CD4-positive, alpha-beta T cell treated with Interleukin-4 for 4 hours (primary cell): ENCODE data around the gene TTC27.

ENCODE experiments used
- DNase-seq: peaks from one replicate; pipeline ENCODE4 v3.0.0-alpha.2; 2020

TTC27 gene

DNA sequence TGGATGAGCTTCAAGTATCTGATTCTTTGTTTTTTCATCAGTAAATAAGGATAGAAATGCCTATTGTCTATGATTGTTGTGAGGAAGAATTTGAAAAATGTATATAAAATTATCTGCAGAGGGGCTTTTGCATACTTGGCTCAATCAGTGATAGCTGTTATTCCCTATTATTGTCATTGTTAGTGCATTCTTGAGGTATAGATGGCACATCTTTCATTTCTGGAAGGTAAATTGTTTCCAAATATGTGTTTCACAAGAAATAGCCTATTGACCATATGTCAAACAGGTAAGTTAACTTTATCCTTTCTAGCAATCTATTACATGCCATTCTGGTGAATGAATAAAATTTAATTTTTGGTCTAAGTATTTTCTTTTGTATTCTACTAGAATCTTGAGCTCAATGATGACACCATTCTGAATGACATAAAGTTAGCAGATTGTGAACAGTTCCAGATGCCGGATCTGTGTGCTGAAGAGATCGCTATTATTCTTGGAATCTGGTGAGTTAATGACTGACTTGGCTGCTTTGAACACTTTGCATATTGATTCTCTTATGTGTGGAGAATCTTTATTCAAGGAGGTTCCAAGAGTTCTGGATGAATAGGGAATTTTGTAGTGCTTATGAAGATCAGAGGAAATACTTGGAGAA is 44.2 kb downstream of the TTC27 start:
- DNase-seq, result no peak

DNA sequence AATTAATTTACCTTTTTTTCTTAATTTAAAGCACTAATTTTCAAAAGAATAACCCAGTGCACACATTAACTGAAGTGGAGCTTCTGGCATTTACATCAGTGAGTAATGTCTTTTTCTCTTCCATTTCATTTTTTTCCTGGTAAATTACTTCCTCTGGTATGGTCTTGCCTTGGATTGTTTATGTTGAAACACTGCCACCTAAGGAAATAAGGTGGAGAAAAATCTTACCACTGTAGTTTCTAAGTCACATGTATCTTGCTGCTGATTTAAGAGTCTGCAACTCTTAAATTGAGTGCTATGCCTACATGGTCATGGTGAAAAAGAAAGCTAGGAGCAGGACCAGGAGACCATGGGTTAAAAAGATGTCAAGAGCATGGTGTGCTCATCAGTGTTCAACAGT is 51.0 kb downstream of the TTC27 start:
- DNase-seq, result no peak

DNA sequence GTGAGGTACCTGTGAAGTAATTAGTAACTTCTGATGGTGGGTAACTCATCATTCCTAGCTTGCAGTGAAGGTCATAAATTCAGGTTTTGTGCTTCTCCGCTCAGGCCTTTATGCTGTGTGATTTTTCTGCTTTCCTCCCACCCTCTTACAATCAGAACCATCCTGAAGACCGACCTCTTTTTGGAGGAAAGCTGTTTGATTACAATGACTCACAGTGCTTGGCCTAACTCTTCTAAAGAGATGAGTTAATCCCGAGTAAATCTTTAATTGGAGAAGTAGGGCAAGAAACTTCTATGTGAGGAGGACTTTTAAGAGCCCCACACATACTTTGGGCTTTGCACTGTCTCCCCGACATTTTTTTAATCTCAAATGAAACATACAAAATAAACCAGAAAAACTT is 53.1 kb downstream of the TTC27 start:
- DNase-seq, result no peak

DNA sequence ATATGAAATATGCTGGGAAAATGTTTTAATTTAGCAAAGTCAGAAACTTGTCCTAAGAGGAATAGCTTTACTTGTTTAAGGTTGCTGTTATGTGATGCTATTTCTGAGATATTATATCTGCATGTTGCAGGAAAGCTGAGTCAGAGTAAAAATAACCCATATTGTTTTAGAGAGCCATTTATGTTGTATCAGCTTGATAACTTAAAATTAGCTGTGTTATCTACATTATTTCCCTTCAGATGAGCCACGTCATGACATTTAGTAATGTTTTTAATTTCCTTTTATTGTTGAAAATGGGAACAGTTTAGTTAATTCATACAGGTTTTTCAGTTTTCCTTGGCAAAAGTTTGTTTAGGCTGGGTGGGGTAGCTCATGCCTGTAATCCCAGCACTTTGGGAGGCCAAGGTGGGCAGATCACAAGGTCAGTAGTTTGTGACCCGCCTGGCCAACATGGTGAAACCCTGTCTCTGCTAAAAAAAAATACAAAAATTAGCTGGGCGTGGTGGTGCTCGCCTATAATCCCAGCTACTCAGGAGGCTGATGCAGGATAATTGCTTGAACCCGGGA is 55.8 kb downstream of the TTC27 start:
- DNase-seq, result no peak

DNA sequence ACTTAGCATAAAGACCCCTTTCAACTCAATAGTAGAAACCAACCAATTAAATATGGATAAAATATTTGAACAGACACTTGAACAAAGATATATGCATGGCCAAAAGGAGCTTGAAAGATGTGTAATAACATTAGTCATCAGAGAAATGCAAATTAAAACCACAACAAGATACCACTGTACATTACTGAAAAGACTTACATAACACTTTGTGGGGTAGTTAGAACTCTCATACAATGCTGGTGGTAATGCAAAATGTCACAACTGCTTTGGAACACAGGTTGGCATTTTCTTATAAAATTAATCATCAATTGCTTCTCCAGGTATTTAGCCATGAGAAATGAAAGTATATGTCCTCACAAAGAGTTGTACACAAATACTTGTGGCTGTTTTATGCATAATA is 60.7 kb downstream of the TTC27 start:
- DNase-seq, result no peak

DNA sequence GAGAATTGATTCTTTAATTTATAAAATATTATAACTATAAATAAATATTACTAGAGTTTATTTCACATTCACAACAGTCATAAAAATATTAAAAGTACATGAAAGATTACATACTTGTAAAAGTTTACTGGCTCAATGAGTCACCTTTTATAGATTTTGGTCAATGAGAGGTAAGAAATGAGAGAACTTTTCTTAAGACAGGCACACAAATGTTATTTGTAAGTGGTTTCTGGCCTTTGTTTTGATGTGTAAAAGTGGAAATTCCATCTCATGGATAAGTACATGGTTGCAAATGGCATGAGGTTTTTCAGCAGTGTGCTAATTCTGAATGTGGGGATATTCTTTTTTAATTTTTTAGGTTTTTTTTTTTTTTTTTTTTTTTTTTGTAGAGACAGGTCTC is 63.8 kb downstream of the TTC27 start:
- no peak for DNase-seq

DNA sequence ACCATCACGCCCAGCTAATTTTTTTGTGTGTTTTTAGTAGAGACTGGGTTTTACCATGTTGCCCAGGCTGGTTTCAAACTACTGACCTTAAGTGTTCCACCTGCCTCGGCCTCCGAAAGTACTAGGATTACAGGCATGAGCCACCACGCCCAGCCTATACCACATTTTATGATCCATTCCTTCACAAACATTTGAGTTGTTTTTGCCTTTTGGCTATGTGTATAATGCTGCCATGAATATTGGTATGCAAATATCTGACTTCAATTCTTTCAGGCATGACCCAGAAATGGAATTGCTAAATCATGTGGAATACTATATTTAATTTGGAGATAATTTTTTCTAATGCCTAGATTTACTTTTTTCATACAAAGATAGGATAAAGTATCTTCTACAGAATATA is 68.6 kb downstream of the TTC27 start:
- DNase-seq, result no peak

DNA sequence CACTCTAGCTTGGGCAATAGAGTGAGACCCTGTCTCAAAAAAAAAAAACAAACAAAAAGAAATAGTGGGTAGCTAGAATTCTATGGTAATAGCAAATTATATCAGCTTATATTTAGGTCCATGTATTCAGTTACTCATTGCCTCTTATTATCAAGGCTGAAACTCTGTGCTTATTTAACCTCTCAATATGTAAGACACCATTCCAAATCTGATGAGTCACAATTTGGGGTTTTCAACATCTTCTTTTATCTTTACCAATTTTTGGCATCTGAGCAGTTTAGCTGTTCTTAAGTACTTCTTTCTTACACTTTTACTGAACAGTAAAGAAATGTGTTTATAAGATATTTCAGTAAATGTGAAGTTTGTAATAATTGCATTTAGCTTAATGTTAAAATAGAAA is 69.3 kb downstream of the TTC27 start:
- no peak for DNase-seq

DNA sequence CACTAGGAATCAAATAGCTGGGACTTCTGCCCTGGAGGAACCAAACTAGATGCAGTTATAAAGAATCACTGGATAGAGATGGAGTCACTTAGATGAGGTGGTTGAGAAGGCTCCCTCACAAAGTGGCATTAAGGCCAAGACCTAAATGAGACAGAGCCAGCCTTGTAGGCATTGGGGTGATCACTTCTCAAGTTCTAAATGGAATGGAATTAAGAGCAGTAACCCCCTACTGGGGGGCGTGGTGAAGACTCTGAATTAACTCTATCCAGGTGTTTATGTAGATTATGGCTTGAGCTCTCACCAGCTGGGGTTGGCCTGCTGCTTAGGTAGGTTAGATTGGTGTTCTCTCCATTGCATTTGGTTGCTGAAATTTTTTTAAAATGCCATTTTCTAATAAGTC is 71.3 kb downstream of the TTC27 start:
- no peak for DNase-seq

DNA sequence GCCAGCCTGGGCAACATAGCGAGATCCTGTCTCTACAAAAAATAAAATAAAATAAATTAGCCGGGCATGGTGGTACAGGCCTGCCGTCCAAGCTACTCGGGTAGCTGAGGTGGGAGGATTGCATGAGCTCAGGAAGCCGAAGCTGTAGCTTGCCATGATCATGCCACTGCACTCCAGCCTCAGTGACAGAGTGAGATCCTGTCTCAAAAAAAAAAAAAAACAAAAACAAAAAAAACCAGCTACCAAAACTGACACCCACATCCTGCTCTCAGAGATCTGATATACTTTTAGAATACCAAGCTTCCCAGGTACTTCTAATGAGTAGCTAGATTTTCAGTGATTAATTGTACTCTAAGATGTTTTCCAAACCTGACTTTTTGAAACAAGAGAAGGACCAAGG is 74.0 kb downstream of the TTC27 start:
- no peak for DNase-seq

DNA sequence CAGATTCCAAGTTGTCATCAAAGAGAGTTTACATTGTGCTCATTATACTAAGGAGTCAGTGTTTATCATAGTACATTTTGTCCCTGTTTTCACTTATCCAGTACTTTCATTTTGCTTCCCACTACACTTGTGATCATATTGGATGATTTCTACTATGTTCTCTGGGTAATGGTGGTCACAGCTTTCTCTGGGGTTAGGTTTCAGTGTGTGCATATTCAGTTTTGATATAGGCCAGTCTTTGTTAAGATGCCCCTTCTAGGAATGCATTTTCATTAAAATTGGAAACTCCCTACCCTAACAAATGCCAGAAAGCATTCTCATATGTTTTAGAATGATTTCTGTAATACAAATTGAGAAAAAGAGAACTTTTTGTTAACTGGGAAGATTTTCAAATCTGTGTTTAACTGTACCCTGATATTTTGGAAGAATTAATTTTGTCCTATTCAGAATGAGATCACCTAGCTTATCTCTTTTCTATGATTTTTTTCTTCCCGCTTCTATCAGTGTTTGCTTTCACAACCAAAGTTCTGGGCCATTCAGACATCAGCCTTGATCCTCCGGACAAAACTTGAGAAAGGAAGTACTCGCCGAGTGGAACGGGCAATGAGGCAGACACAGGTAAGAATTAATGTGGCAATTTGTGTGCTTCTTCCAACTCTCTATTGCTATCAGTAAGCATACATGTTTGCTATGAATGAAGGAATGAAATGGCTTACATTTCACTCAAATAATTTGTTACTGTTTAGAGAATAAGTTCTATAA is 74.6 kb downstream of the TTC27 start:
- DNase-seq, result no peak

DNA sequence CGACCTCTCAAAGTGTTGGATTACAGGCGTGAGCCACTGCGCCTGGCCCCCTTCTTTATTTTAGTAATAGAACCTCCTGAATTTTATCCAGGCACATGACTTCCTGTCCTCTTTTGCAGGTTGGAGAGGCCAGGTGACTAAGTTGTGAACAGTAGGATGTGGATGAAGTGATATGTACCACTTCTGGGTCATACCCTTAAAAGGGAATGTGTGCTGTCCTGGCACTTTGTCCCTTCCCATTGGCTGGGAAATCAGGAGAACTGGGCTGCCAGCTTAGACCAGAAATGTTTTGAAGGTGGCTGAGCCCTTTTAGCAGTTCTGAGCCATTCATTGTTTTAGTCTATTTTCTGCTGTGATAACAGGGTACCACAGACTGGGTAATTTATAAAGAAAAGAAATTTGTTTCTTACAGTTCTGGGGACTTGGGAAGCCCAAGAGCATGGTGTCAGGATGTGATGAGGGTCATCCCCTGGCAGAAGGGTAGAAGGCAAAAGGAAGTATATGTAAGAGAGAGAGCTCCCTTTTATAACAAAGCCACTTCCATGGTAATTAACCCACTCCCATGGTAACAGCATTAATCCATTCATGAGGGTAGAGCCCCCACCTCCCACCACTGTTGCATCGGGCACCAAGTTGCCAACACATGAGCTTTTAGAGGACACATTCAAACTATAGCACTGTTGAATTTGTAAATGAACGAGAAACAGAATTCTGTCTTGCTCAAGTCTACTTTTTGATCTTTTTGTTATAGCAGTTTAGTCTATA is 79.1 kb downstream of the TTC27 start:
- no peak for DNase-seq

DNA sequence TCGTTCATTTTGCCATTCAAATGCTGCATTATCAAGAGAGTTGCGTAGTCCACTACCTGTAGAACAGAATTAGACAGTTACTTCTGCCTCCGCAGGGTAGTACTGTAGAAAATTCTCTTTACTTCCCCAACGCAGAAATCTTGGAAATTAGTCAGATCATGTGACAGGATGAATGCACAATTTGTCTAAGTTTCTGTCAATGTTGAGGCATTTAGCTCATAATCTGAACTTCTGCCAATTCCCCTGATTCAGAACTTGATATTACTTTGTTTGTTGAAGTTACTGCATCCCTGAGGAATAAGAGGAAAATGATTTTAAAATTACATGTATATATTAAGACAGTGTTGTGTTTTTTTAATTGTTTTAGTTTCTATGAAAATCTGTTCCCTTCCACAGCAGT is 83.4 kb downstream of the TTC27 start:
- no peak for DNase-seq

DNA sequence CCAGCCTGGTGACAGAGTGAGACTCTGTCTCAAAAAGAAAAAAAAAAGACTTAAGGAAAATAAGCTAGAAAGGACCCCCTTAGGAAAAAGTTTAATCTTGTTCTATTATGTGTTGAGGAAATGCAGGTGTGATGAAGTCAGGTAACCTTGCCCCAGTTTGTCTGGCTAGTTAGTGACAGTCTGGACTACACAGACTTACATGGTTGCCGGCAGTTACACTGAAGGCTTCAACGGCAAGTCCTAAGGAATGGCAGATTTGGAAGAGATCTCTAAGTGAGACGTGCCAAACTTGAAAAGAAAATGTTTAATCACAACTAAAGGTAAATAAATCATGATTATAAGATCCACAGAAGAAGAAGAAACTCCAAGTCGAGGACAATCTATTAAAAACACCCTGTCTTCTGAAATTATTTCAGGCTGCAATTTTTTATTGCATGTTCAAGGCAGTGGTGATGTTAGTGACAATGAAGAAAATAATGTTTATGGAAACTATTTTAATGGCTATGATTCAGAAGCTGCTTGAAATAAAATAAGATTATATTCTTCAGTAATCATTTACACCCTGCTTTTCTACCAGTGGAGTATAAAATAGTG is 84.2 kb downstream of the TTC27 start:
- DNase-seq, result no peak

DNA sequence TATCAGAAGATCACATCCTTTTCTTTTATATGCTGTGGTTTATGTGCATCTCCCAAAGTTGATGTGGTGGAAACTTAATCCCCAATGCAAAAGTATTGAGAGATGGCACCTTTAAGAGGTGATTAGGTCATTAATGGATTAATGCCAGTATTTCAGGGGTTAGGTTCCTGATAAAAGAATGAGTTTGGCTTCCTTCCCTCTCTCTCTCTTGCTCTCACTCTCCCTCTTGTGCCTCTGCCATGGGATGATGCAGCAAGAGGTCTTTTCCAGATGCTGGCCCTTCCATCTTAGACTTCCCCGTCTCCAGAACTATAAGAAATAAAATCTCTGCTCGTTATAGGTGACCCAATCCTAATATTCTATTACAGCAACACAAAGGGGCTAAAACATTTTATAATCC is 85.0 kb downstream of the TTC27 start:
- no peak for DNase-seq

DNA sequence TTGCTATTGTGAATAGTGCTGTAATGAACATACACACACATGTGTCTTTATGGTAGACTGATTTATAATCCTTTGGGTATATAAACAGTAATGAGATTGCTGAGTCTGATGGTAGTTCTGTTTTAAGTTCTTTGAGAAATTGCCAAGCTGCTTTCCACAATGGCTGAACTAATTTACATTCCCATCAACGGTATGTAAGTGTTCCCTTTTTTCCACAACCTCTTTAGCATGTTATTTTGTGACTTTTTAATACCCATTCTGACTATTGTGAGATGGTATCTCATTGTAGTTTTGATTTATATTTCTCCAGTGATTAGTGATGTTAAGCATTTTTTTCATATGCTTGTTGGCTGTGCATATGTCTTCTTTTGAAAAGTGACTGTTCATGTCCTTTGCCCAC is 86.7 kb downstream of the TTC27 start:
- no peak for DNase-seq

DNA sequence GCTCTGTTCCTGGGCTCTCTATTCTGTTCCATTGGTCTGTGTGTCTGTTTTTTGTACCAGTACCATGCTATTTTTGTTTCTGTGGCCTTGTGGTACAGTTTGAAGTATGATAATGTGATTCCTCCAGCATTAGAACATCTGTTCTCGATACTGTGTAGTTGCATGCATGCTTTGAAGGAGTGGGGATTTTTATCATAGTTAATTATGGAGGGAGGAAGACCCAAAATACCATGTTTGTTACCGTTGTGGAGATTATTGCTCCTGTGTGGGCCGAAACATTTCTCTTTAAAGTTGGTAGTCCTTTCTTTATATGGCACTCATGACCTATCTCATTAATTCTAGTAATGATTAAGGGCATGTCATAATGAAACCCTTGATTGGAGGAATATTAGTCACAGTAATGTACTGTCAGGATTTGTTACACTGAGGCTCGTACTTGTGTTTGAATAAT is 87.6 kb downstream of the TTC27 start:
- DNase-seq, result no peak

DNA sequence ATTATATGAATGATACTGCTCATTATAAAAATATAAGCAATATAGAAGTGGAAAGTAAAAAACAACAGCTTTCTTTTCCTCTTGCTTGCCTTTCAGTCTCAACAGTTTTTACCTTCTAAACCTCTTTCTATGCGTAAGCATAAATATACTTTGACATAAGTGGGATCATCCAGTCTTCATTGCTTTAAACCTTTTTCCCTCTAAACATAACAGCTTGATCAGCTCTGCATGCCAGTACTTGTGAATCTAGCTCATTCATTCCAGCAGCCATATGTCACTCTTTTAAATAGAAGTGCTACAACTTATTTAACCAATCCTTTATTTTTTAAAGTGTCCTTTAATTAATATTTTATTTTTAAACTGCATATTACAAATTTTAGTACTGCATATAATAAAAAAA is 88.1 kb downstream of the TTC27 start:
- no peak for DNase-seq

DNA sequence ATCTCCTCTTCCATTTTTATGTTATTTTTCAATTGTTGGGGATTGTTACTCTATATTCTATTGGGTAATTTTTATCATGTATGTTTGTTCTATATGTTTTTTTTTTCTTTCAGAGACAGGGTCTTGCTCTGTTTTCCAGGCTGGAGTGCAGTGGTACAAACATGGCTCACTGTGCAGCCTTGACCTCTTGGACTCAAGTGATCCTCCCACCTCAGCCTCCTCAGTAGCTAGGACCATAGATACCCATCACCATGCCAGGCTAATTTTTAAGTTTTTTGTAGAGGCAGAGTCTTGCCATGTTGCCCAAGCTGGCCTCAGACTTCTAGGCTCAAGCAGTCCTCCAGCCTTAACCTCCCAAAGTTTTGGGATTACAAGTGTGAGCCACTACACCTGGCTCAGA is 88.7 kb downstream of the TTC27 start:
- no peak for DNase-seq

DNA sequence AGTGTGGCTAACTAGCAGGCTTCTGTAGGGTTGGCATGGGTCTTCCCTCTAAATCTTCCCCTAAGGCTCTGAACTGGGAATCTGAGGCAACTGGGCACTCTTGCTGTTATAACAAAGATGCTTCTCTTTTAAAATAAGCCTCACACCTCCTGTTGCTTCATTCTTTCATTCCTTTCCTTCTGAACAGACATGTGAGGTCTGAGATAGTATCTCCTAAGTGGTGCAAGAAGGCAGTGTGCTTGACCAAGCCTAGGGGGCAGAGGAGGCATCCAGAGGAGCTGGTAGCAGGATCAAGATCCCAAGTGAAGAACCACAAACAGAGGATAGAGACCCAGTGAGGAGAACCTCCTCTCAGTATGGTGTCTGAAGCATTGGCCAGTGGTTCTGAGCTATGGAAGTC is 90.9 kb downstream of the TTC27 start:
- no peak for DNase-seq

DNA sequence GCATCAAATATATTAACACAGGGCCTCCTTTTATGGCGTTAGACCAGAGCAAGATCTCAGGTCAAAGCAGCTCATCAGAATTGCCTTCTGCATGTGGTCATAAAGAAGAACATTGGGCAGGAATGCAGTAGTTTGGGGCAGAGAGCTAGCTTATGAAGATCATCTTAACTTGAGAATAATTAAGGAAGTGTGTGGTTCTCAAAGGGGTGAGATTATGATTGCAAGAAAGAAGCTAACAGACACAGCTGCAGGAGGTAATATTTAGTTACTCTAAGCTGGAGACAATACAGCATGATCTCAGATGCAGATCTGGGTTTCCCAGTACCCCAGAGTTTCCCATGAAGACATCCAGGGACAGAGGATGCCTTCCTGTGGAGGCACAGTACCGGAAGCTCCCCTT is 91.6 kb downstream of the TTC27 start:
- DNase-seq, result no peak

DNA sequence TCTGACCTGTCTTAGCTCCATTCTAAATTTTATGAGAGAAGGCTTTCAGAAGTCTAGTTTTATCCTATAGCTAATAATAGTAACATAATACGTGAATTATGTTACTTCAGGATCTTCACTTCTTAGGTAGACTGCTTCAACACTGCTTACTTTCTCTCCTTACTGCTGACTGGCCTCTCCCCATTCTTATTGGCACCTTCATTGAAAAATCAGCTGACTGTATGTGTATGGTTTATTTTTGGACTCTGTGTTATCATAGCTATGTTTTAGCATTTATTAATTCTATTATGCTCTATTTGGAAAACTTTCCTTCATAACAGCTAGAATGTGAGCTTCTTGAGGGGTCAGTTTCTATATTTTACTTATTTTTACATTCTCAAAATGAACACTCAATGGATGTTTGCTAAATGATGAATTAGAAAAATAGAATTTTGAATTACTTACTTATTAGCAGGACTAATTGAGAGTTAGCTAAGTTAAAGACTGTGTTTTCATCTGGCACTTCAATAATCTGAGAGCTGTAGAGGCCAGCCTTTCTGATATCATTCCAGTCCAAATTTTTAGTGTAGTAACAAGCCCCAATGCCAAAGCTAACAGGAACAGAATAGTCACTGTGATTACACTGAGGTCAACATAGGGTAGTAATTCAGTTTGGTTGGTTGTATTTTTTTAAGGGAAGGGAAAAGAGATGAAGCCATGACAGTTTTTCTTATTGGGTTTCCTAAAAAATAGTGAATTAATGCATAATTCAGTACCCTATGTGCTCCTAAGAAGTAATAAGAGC is 92.3 kb downstream of the TTC27 start:
- no peak for DNase-seq

DNA sequence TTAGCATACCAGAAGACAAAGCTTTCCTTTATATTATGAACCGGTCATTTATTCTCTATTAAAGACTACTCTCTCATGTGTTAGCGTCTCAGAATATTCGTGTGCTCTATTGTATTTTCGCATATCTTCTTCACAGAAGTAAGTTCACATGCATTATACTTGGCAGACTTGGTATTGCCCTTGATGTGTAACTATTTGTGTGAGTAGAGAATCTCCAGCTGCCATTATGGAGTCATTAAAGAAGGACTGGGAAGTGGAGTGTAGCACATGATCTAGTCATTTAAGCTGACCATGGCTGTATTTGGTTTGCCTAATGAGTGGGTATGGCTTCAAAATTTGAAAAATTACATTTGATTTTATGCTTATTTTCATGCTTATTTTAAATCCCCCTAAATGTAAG is 92.9 kb downstream of the TTC27 start:
- no peak for DNase-seq
